ENCODE data around the gene EPB41L4A. TPM values are rescaled to one million over a fixed set of nuclear protein-coding genes. Genes with fewer than 3 reads are reported as not detected.

The EPB41L4A gene
- total and polyA plus RNA-seq, 8 donors: 4.4 to 77.6 (median 12.1) TPM

DNA sequence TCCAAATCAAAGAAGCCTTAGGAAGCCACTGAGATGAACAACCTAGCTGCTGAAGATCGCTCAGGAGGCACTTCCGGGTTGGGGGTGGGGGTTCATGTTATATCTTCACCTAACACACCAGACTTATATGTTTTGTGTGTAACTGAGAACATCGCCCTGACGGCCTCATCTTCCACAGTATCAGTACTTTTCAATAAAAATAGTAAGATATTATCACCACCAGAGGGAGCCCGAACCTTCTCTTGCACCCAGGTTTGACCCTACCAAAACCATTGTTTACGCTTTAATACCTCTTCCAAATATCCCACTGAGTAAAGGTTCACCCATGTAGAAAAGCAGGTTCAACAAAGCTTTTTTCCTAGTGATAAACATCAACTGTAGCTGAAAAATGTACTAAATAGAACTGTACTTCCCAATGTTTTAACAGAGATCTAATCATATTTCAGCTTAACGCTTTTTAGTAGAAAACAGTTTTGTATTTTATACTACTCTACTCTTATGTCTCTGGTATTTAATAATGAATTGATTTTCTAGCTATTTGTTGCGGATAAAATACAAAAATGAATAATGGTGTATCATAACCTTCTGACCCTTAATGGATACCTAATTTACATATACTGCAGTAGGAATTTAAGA lies 244.0 kb downstream of the EPB41L4A start:
- intact Hi-C loops (cut with DNase I; ENCODE audit: low total_unique reads): loop anchor here (10.0 kb wide), 1 partner anchor 250 kb away; no protein-coding TSS in a partner anchor
- peak in 1 of 2 donors; percentile 76 for DNase-seq
- no peaks in the 10 kb centered on the region for H3K27me3 ChIP-seq
- H3K4me1 ChIP-seq: peaks cover 0 to 6% (median 0%) of the 10 kb centered on the region in 4 donors
- no peak overlapping the region for H3K27ac ChIP-seq
- H3K9me3 ChIP-seq: no peaks in the 10 kb centered on the region
- 27 to 32% (median 29%) methylated on average over 8 of the region's 8 CpGs for WGBS, 5 donors
- no peak overlapping the region for H3K4me3 ChIP-seq
- TF ChIP-seq, protein P1, sequence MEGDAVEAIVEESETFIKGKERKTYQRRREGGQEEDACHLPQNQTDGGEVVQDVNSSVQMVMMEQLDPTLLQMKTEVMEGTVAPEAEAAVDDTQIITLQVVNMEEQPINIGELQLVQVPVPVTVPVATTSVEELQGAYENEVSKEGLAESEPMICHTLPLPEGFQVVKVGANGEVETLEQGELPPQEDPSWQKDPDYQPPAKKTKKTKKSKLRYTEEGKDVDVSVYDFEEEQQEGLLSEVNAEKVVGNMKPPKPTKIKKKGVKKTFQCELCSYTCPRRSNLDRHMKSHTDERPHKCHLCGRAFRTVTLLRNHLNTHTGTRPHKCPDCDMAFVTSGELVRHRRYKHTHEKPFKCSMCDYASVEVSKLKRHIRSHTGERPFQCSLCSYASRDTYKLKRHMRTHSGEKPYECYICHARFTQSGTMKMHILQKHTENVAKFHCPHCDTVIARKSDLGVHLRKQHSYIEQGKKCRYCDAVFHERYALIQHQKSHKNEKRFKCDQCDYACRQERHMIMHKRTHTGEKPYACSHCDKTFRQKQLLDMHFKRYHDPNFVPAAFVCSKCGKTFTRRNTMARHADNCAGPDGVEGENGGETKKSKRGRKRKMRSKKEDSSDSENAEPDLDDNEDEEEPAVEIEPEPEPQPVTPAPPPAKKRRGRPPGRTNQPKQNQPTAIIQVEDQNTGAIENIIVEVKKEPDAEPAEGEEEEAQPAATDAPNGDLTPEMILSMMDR (IDR thresholded peaks at IDR 0.05): peak in 3 of 7 experiments; percentile 37 to 65 (median 51)
- no peak for TF ChIP-seq EP300 (IDR thresholded peaks at IDR 0.05)
- H3K36me3 ChIP-seq: peaks cover 0 to 8% (median 4%) of the 10 kb centered on the region in 4 donors

DNA sequence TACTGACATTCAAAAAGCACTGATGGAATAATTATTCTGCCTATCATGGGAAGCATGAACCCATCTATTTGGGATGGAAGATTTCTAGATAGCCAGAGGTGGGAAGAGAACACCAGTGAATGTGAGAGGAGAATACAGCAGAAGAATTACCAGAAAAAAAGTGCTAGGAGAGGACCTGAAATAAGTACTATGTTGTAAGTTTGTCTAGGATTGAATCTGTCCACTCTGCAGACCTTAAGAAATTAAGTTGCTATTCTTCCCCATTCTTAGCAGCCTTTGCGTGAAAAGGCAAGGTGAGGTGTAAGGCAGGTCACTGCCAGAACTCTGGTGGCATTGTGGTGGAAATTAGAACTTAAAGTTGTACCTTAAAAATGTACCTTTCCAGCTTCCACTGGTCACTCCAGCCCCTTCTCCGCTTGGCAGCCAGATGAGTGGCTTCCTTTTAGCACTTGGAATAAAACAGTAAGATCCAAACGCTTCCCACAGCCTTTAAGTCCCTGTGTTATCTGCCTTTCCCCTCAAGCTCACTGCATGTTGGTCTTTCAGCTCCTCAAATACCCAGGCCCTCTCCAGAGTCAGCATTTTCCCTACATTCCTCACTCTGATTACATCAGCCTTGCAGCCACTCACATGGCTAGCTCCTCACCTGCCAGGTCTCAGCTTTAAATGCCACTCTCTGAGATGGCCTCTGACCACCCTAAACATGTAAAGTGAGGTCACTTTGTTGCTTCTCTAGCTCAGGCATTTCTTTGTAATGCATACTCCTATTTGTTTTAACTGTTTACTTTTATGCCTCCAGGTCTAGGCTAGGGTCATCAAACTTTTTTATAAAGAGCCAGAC lies 253.0 kb downstream of the EPB41L4A start:
- TF ChIP-seq, protein P1 (IDR thresholded peaks at IDR 0.05): no peak
- TF ChIP-seq POLR2AphosphoS5 (IDR thresholded peaks at IDR 0.05) (no peak), POLR2A (IDR thresholded peaks at IDR 0.05) (no peak), EP300 (IDR thresholded peaks at IDR 0.05) (no peak)
- Histone ChIP-seq H3K4me3 (no peak overlapping the region), H3K27ac (peak overlapping the region in 1 of 5 donors; percentile 11), H3K27me3 (no peaks in the 10 kb centered on the region), H3K4me1 (peaks cover 16 to 40% (median 21%) of the 10 kb centered on the region in 4 donors), H3K9me3 (no peaks in the 10 kb centered on the region), H3K36me3 (peaks cover 22 to 83% (median 80%) of the 10 kb centered on the region in 4 donors)
- 64 to 76% (median 69%) methylated on average over 3 of the region's 3 CpGs for WGBS, 5 donors
- intact Hi-C loops (cut with DNase I; ENCODE audit: low total_unique reads): no loop called here
- no peak for DNase-seq

DNA sequence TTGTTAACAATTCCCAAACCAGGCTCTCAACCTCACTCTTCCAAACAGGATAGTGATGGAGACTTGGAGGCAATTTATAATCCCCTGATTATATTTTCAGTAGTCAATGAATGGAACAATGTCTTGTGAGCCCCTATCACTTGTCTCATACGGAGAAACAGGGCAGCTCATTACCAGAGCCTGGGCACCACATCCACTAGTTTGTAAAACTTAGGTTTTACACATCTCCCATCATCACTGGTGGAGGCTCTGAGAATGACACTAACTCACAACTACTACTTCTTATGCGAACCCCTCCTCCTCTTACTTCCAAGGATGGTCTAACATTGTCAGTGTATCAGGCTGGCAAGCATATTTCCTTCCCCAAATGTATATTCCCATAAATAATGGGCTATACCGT lies 253.7 kb downstream of the EPB41L4A start:
- H3K36me3 ChIP-seq: peaks cover 22 to 79% (median 78%) of the 10 kb centered on the region in 4 donors
- 50 to 73% (median 64%) methylated on average over 3 of the region's 3 CpGs for WGBS, 5 donors
- intact Hi-C loops (cut with DNase I; ENCODE audit: low total_unique reads): no loop called here

DNA sequence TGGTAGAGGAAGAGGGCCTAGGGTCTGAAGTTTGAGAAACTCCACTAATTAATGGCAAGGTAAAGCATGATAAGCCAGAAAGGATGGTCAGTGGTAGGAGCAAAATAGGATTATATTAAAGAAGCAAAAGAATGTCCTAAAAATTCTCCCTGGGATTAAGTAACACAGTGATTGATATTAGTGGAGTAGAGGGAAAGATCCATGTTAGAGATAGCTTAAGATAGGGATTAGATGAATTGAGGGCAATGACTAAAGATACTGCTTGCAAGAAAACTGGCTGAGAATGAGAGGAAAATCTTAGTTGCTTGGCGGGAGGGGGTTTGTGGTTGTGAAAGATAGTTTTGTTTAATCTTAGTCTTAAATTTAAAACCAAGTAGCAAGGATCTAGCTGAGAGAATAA lies 255.6 kb downstream of the EPB41L4A start:
- intact Hi-C loops (cut with DNase I; ENCODE audit: low total_unique reads): no loop called here
- WGBS, 5 donors: 74 to 94% (median 86%) methylated on average over 1 of the region's 1 CpG
- no peak overlapping the region for H3K27ac ChIP-seq
- DNase-seq: no peak
- no peaks in the 10 kb centered on the region for H3K9me3 ChIP-seq
- peaks cover 16 to 47% (median 28%) of the 10 kb centered on the region in 4 donors for H3K4me1 ChIP-seq
- H3K36me3 ChIP-seq: peaks cover 22 to 61% (median 59%) of the 10 kb centered on the region in 4 donors
- no peak for TF ChIP-seq POLR2AphosphoS5 (IDR thresholded peaks at IDR 0.05)
- TF ChIP-seq, protein P1 (IDR thresholded peaks at IDR 0.05): no peak
- TF ChIP-seq POLR2A (IDR thresholded peaks at IDR 0.05): no peak
- TF ChIP-seq EP300 (IDR thresholded peaks at IDR 0.05): no peak
- no peaks in the 10 kb centered on the region for H3K27me3 ChIP-seq
- H3K4me3 ChIP-seq: no peak overlapping the region

More for the DNA sequence above, 253.7 kb downstream of the EPB41L4A start:
- DNase-seq: no peak
- no peak overlapping the region for H3K4me3 ChIP-seq
- no peaks in the 10 kb centered on the region for H3K27me3 ChIP-seq
- no peak for TF ChIP-seq POLR2A (IDR thresholded peaks at IDR 0.05)
- no peak for TF ChIP-seq EP300 (IDR thresholded peaks at IDR 0.05)
- TF ChIP-seq, protein P1 (IDR thresholded peaks at IDR 0.05): no peak
- TF ChIP-seq POLR2AphosphoS5 (IDR thresholded peaks at IDR 0.05): no peak
- no peaks in the 10 kb centered on the region for H3K9me3 ChIP-seq
- no peak overlapping the region for H3K27ac ChIP-seq
- peaks cover 16 to 41% (median 23%) of the 10 kb centered on the region in 4 donors for H3K4me1 ChIP-seq

All from stomach (tissue), 9 donors.